SK-N-SH treated with all-trans-retinoic acid at 6 μM for 48 hours (cell line): ENCODE results near the gene NUDT1.

Experiments used
- ATAC-seq: fragments of 200-7000 bp; cut with Tn5 transposase; 3 replicates; pipeline ENCODE4 v1.9.1; 2020; ENCODE audit warnings: mild to moderate bottlenecking, moderate library complexity
- ARNTL ChIP-seq: fragments of 450-650 bp; formaldehyde crosslinking; IDR thresholded peaks from 2 replicates; pipeline ENCODE4 v1.5.0; 2020; ENCODE audit warnings: low read depth, mild to moderate bottlenecking, moderate library complexity, borderline replicate concordance
- CSDC2 ChIP-seq: fragments of 250-450 bp; sonication (Bioruptor Pico); IDR thresholded peaks from 2 replicates; pipeline ENCODE4 v1.5.0; 2020; ENCODE audit warnings: mild to moderate bottlenecking, moderate library complexity
- ESRRG ChIP-seq: fragments of 250-450 bp; sonication (Bioruptor Pico); IDR thresholded peaks from 2 replicates; pipeline ENCODE4 v1.6.1; 2021; ENCODE audit warnings: mild to moderate bottlenecking
- GLIS3 ChIP-seq: fragments of 250-450 bp; sonication (Bioruptor Pico); IDR thresholded peaks from 2 replicates; pipeline ENCODE4 v1.5.0; 2020; ENCODE audit warnings: mild to moderate bottlenecking, moderate library complexity
- ISL1 ChIP-seq: fragments of 250-450 bp; sonication (Bioruptor Pico); IDR thresholded peaks from 2 replicates; pipeline ENCODE4 v2.1.2; 2022; ENCODE audit warnings: mild to moderate bottlenecking, moderate library complexity
- OSR1 ChIP-seq: fragments of 250-450 bp; sonication (Bioruptor Pico); IDR thresholded peaks from 2 replicates; pipeline ENCODE4 v1.8.0; 2022; ENCODE audit warnings: moderate library complexity, mild to moderate bottlenecking, inconsistent platforms
- PPARA ChIP-seq: fragments of 250-450 bp; sonication (Bioruptor Pico); IDR thresholded peaks from 2 replicates; pipeline ENCODE4 v1.5.0; 2020; ENCODE audit warnings: mild to moderate bottlenecking, borderline replicate concordance
- SNAI2 ChIP-seq: fragments of 250-450 bp; sonication (Bioruptor Pico); IDR thresholded peaks from 2 replicates; pipeline ENCODE4 v1.5.0; 2020; ENCODE audit warnings: mild to moderate bottlenecking, moderate library complexity
- TCF4 ChIP-seq: fragments of 250-450 bp; sonication (Bioruptor Pico); IDR thresholded peaks from 2 replicates; pipeline ENCODE4 v1.8.0; 2021; ENCODE audit warnings: mild to moderate bottlenecking, moderate library complexity, borderline replicate concordance
- TOX ChIP-seq: fragments of 250-450 bp; sonication (Bioruptor Pico); IDR thresholded peaks from 2 replicates; pipeline ENCODE4 v1.8.0; 2021; ENCODE audit warnings: mild to moderate bottlenecking, moderate library complexity, borderline replicate concordance
- ZFP3 ChIP-seq: fragments of 250-450 bp; sonication (Bioruptor Pico); IDR thresholded peaks from 2 replicates; pipeline ENCODE4 v1.5.0; 2020; ENCODE audit warnings: mild to moderate bottlenecking, moderate library complexity
- ZFP30 ChIP-seq: fragments of 450-650 bp; formaldehyde crosslinking; IDR thresholded peaks from 2 replicates; pipeline ENCODE4 v1.5.0; 2022; ENCODE audit warnings: mild to moderate bottlenecking, moderate library complexity
- ZNF565 ChIP-seq: fragments of 450-650 bp; formaldehyde crosslinking; conservative IDR thresholded peaks from 2 replicates; pipeline ENCODE4 v1.5.0; 2020; ENCODE audit warnings: low read depth, mild to moderate bottlenecking, moderate library complexity
- ZNF70 ChIP-seq: fragments of 450-650 bp; formaldehyde crosslinking; IDR thresholded peaks from 2 replicates; pipeline ENCODE4 v1.5.0; 2020; ENCODE audit warnings: mild to moderate bottlenecking, moderate library complexity
- ZNF8 ChIP-seq: fragments of 450-650 bp; formaldehyde crosslinking; IDR thresholded peaks from 2 replicates; pipeline ENCODE4 v1.5.0; 2020; ENCODE audit warnings: mild to moderate bottlenecking, moderate library complexity
- TF ChIP-seq, protein P1 (sequence below): fragments of 250-450 bp; sonication (Bioruptor Pico); IDR thresholded peaks from 2 replicates; pipeline ENCODE4 v1.5.1; 2021; ENCODE audit warnings: mild to moderate bottlenecking, moderate library complexity
- TF ChIP-seq, protein P2 (sequence below): fragments of 250-450 bp; sonication (Bioruptor Pico); IDR thresholded peaks from 2 replicates; pipeline ENCODE4 v1.5.1; 2020; ENCODE audit warnings: low read depth, mild to moderate bottlenecking, moderate library complexity
- TF ChIP-seq, protein P3 (sequence below): fragments of 250-450 bp; sonication (Bioruptor Pico); IDR thresholded peaks from 2 replicates; pipeline ENCODE4 v1.5.0; 2020; ENCODE audit warnings: mild to moderate bottlenecking, moderate library complexity
- TF ChIP-seq, protein P4 (sequence below): fragments of 250-450 bp; sonication (Bioruptor Pico); IDR thresholded peaks from 2 replicates; pipeline ENCODE4 v1.8.0; 2020; ENCODE audit warnings: mild to moderate bottlenecking, moderate library complexity, borderline replicate concordance
- TF ChIP-seq, protein P5 (sequence below): fragments of 250-450 bp; sonication (Bioruptor Pico); IDR thresholded peaks from 2 replicates; pipeline ENCODE4 v1.8.0; 2021; ENCODE audit warnings: low read depth, mild to moderate bottlenecking, moderate library complexity, borderline replicate concordance

The NUDT1 gene

DNA sequence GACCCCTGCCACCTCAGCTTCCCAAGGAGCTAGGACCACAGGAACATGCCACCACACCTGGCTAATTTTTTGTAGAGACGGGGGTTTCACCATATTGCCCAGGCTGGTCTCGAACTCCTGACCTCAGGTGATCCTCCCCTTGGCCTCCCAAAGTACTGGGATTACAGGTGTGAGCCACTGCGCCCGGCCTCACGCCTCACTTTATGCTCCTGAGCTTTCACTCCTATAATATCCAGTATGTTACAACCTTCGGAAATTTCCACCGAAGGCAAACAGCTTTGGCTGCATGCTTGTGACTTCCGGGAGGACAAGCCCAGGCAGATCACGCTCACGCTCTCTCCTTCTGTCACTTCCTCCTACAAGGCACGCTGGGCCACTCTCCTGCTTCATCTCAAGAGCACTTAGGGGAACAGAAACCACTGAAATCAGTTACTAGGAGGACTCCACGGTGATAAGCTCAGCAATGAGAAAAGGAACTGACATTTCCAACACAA is 4.9 kb upstream of the NUDT1 start:
- no peak for ATAC-seq
- TF ChIP-seq ZNF70 (CRISPR knock-in tag) (no peak), TOX (CRISPR knock-in tag) (no peak), ZNF565 (CRISPR knock-in tag) (no peak), ZNF8 (CRISPR knock-in tag) (no peak), ZFP30 (no peak), OSR1 (CRISPR knock-in tag) (no peak), ESRRG (CRISPR knock-in tag) (no peak)
- TF ChIP-seq, protein P1, sequence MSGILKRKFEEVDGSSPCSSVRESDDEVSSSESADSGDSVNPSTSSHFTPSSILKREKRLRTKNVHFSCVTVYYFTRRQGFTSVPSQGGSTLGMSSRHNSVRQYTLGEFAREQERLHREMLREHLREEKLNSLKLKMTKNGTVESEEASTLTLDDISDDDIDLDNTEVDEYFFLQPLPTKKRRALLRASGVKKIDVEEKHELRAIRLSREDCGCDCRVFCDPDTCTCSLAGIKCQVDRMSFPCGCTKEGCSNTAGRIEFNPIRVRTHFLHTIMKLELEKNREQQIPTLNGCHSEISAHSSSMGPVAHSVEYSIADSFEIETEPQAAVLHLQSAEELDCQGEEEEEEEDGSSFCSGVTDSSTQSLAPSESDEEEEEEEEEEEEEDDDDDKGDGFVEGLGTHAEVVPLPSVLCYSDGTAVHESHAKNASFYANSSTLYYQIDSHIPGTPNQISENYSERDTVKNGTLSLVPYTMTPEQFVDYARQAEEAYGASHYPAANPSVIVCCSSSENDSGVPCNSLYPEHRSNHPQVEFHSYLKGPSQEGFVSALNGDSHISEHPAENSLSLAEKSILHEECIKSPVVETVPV (CRISPR knock-in tag): no peak
- TF ChIP-seq, protein P2, sequence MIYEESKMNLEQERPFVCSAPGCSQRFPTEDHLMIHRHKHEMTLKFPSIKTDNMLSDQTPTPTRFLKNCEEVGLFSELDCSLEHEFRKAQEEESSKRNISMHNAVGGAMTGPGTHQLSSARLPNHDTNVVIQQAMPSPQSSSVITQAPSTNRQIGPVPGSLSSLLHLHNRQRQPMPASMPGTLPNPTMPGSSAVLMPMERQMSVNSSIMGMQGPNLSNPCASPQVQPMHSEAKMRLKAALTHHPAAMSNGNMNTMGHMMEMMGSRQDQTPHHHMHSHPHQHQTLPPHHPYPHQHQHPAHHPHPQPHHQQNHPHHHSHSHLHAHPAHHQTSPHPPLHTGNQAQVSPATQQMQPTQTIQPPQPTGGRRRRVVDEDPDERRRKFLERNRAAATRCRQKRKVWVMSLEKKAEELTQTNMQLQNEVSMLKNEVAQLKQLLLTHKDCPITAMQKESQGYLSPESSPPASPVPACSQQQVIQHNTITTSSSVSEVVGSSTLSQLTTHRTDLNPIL (CRISPR knock-in tag): no peak
- TF ChIP-seq, protein P3, sequence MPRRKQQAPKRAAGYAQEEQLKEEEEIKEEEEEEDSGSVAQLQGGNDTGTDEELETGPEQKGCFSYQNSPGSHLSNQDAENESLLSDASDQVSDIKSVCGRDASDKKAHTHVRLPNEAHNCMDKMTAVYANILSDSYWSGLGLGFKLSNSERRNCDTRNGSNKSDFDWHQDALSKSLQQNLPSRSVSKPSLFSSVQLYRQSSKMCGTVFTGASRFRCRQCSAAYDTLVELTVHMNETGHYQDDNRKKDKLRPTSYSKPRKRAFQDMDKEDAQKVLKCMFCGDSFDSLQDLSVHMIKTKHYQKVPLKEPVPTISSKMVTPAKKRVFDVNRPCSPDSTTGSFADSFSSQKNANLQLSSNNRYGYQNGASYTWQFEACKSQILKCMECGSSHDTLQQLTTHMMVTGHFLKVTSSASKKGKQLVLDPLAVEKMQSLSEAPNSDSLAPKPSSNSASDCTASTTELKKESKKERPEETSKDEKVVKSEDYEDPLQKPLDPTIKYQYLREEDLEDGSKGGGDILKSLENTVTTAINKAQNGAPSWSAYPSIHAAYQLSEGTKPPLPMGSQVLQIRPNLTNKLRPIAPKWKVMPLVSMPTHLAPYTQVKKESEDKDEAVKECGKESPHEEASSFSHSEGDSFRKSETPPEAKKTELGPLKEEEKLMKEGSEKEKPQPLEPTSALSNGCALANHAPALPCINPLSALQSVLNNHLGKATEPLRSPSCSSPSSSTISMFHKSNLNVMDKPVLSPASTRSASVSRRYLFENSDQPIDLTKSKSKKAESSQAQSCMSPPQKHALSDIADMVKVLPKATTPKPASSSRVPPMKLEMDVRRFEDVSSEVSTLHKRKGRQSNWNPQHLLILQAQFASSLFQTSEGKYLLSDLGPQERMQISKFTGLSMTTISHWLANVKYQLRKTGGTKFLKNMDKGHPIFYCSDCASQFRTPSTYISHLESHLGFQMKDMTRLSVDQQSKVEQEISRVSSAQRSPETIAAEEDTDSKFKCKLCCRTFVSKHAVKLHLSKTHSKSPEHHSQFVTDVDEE (CRISPR knock-in tag): no peak
- TF ChIP-seq, protein P4, sequence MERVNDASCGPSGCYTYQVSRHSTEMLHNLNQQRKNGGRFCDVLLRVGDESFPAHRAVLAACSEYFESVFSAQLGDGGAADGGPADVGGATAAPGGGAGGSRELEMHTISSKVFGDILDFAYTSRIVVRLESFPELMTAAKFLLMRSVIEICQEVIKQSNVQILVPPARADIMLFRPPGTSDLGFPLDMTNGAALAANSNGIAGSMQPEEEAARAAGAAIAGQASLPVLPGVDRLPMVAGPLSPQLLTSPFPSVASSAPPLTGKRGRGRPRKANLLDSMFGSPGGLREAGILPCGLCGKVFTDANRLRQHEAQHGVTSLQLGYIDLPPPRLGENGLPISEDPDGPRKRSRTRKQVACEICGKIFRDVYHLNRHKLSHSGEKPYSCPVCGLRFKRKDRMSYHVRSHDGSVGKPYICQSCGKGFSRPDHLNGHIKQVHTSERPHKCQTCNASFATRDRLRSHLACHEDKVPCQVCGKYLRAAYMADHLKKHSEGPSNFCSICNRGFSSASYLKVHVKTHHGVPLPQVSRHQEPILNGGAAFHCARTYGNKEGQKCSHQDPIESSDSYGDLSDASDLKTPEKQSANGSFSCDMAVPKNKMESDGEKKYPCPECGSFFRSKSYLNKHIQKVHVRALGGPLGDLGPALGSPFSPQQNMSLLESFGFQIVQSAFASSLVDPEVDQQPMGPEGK (CRISPR knock-in tag): no peak

DNA sequence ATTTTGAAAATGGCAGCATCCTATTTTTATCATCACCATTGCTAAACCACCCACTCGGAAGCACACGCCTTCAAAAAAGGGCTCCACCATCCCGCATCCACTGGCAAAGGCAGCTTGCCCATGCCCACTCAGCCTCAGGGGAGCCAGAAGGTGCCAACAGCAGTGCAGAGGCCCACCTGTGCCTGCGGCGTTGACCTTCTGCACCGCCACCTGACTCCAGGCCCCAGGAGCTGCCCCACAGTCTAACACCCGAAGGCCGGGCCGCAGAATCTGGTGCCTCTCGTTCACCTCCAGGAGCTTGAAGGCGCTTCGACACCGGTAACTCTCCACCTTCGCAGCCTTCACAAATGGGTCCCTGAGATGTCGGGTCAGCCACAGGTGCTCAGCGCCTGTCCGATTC is 2.8 kb upstream of the NUDT1 start:
- ATAC-seq: no peak

More for the DNA sequence above, 2.8 kb upstream of the NUDT1 start:
- TF ChIP-seq CSDC2 (CRISPR knock-in tag): no peak
- no peak for TF ChIP-seq ZNF565 (CRISPR knock-in tag)
- no peak for TF ChIP-seq TCF4 (CRISPR knock-in tag)
- TF ChIP-seq, protein P5, sequence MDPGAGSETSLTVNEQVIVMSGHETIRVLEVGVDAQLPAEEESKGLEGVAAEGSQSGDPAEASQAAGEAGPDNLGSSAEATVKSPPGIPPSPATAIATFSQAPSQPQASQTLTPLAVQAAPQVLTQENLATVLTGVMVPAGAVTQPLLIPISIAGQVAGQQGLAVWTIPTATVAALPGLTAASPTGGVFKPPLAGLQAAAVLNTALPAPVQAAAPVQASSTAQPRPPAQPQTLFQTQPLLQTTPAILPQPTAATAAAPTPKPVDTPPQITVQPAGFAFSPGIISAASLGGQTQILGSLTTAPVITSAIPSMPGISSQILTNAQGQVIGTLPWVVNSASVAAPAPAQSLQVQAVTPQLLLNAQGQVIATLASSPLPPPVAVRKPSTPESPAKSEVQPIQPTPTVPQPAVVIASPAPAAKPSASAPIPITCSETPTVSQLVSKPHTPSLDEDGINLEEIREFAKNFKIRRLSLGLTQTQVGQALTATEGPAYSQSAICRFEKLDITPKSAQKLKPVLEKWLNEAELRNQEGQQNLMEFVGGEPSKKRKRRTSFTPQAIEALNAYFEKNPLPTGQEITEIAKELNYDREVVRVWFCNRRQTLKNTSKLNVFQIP (CRISPR knock-in tag): no peak
- no peak for TF ChIP-seq ISL1
- TF ChIP-seq ARNTL (CRISPR knock-in tag): no peak
- no peak for TF ChIP-seq PPARA
- no peak for TF ChIP-seq ZFP3
- no peak for TF ChIP-seq TOX (CRISPR knock-in tag)
- no peak for TF ChIP-seq ESRRG (CRISPR knock-in tag)
- TF ChIP-seq SNAI2 (CRISPR knock-in tag): no peak
- TF ChIP-seq, protein P1 (CRISPR knock-in tag): no peak
- TF ChIP-seq GLIS3: no peak
- TF ChIP-seq, protein P3 (CRISPR knock-in tag): no peak
- TF ChIP-seq, protein P4 (CRISPR knock-in tag): no peak
